ENCODE measurements around the gene OR7A17. TPM values are rescaled to one million over a fixed set of nuclear protein-coding genes. Genes with fewer than 3 reads are reported as not detected.

OR7A17 gene
- total and polyA plus RNA-seq, 2 experiments from 2014 or later = not detected

- Mint-ChIP-seq H3K9me3 (peaks cover 84% of the 10 kb centered on the region), H3K4me1 (no peaks in the 10 kb centered on the region), H3K36me3 (ENCODE audit: low read depth) (peaks cover 23% of the 10 kb centered on the region; the same call in 2 of the 3 replicates), H3K27me3 (ENCODE audit: insufficient read depth, low read depth, poor library complexity) (peaks cover 3% of the 10 kb centered on the region), H3K27ac (no peak overlapping the region), H3K4me3 (no peak overlapping the region)
- ATAC-seq (no peak), DNase-seq (ENCODE audit: low spot score) (no peak)
- Histone ChIP-seq H3K36me3 (ENCODE audit: insufficient read depth) (no peaks in the 10 kb centered on the region), H3K27me3 (ENCODE audit: insufficient read depth) (no peaks in the 10 kb centered on the region), H3F3A (replicated peaks; ENCODE audit: low read depth) (no peaks in the 10 kb centered on the region), H2AFZ (no peak overlapping the region), H3K27ac (ENCODE audit: low read depth) (no peak overlapping the region), H3K9me2 (ENCODE audit: insufficient read depth) (no peaks in the 10 kb centered on the region), H4K20me1 (replicated peaks; ENCODE audit: insufficient read depth) (no peaks in the 10 kb centered on the region), H3K79me2 (replicated peaks; ENCODE audit: insufficient read depth) (no peaks in the 10 kb centered on the region), H3K4me2 (no peak overlapping the region), H3K4me3 (no peak overlapping the region), H3K4me1 (ENCODE audit: insufficient read depth) (no peaks in the 10 kb centered on the region)
- TF ChIP-seq ZNF114 (CRISPR knock-in tag; IDR thresholded peaks at IDR 0.05) (no peak), ZNF331 (CRISPR knock-in tag; IDR thresholded peaks at IDR 0.05; ENCODE audit: low read depth) (no peak), CTCF (conservative IDR thresholded peaks at IDR 0.05; ENCODE audit: low read depth in 2 of 2) (no peak), POLR2AphosphoS5 (IDR thresholded peaks at IDR 0.05; ENCODE audit: low read depth) (no peak), CREB1 (CRISPR knock-in tag; IDR thresholded peaks at IDR 0.05; ENCODE audit: low read depth) (no peak), STAT1 (IDR thresholded peaks at IDR 0.05; ENCODE audit: unreplicated experiment) (no peak), ETS1 (IDR thresholded peaks at IDR 0.05) (no peak), EZH2 (IDR thresholded peaks at IDR 0.05; ENCODE audit: low read depth, unreplicated experiment) (no peak), JUNB (IDR thresholded peaks at IDR 0.05; ENCODE audit: unreplicated experiment) (no peak), ZNF462 (CRISPR knock-in tag; IDR thresholded peaks at IDR 0.05) (no peak), EZH2phosphoT487 (IDR thresholded peaks at IDR 0.05; ENCODE audit: unreplicated experiment) (no peak), REST (IDR thresholded peaks at IDR 0.05; ENCODE audit: unreplicated experiment) (no peak), NANOG (IDR thresholded peaks at IDR 0.05; ENCODE audit: borderline replicate concordance) (no peak)
These were observed 17.4 kb downstream of the OR7A17 start for GRCh38 chr19:14868497-14868896.
